B cell (primary cell): ENCODE data around the gene FANCI. TPM values are rescaled to one million over a fixed set of nuclear protein-coding genes. Genes with fewer than 3 reads are reported as not detected.

ENCODE experiments used
- ATAC-seq: fragments of 200-7000 bp; cut with Tn5 transposase; one replicate; pipeline ENCODE4 v1.10.0; 2021; ENCODE audit warnings: low read depth, mild to moderate bottlenecking, moderate number of reproducible peaks, moderate library complexity
- CTCF ChIA-PET: fragments of 350-600 bp; sonication (Branson Sonifier 250); formaldehyde crosslinking; loops from one replicate; lab custom pipeline; 2021; ENCODE audit warnings: antibody characterized with exemption, inconsistent platforms; lab: Charles Lee
- POLR2A ChIA-PET: fragments of 350-600 bp; sonication (Branson Sonifier 250); formaldehyde crosslinking; loops from one replicate; lab custom pipeline; 2021; ENCODE audit warnings: antibody characterized with exemption; lab: Charles Lee
- DNase-seq: peaks from one replicate; pipeline ENCODE4 v3.0.0; 2013
- H2AFZ ChIP-seq: 2 replicates; pipeline ENCODE4 v1.6.1; 2012; ENCODE audit warnings: mild to moderate bottlenecking, low read depth, low read length; ENCODE audit not compliant: insufficient read depth, poor library complexity, severe bottlenecking
- H3K27ac ChIP-seq, 2 donors: 1 replicate in 1 of 2; 2 replicates in 1 of 2; pipeline ENCODE4 v1.5.1; 2012 to 2013; ENCODE audit warnings: low read length in 2 of 2, mild to moderate bottlenecking in 2 of 2, moderate library complexity in 1 of 2
- H3K27me3 ChIP-seq, 4 experiments: fragments of 200-600 bp in 1 of 4; sonication (generic) in 1 of 4; replicated peaks in 1 of 4; 1 replicate in 2 of 4; 2 replicates in 2 of 4; pipeline versions ENCODE4 v1.6.1 to v1.7.0; 2013 to 2016; ENCODE audit warnings: low read length in 3 of 4, mild to moderate bottlenecking in 2 of 4, mixed read lengths in 1 of 4, moderate library complexity in 1 of 4; ENCODE audit not compliant: insufficient read depth in 4 of 4, control insufficient read depth in 3 of 4; ENCODE audit errors: control extremely low read depth in 1 of 4
- H3K36me3 ChIP-seq, 2 experiments: replicated peaks in 1 of 2; 1 replicate in 1 of 2; 2 replicates in 1 of 2; pipeline versions ENCODE4 v1.6.1 to v1.7.1; 2013; ENCODE audit warnings: low read length in 1 of 2; ENCODE audit not compliant: insufficient read depth in 2 of 2, control insufficient read depth in 1 of 2; ENCODE audit errors: control extremely low read depth in 1 of 2, extremely low read depth in 1 of 2
- H3K4me1 ChIP-seq, 2 donors: fragments of 200-600 bp in 1 of 2; sonication (generic) in 1 of 2; 1 replicate in 1 of 2; 2 replicates in 1 of 2; pipeline versions ENCODE4 v1.5.1 to v1.6.1; 2013 to 2017; ENCODE audit warnings: low read length in 2 of 2; ENCODE audit not compliant: control insufficient read depth in 2 of 2, insufficient read depth in 2 of 2
- H3K4me2 ChIP-seq: replicated peaks from 2 replicates; pipeline ENCODE3; 2012; ENCODE audit warnings: mild to moderate bottlenecking, low read depth, low read length; ENCODE audit not compliant: poor library complexity, severe bottlenecking
- H3K4me3 ChIP-seq, 5 experiments: fragments of 200-600 bp in 1 of 5; sonication (generic) in 1 of 5; 1 replicate in 3 of 5; 2 replicates in 2 of 5; pipeline versions ENCODE4 v1.5.1 to v1.7.0; 2011 to 2016; ENCODE audit warnings: low read length in 4 of 5, mild to moderate bottlenecking in 4 of 5, low read depth in 2 of 5, control low read depth in 1 of 5, moderate library complexity in 1 of 5; ENCODE audit not compliant: insufficient read depth in 1 of 5; ENCODE audit errors: control extremely low read depth in 1 of 5, extremely low read depth in 1 of 5
- H3K79me2 ChIP-seq: fragments of 200-600 bp; sonication (generic); one replicate; pipeline ENCODE4 v1.6.0; 2016; ENCODE audit warnings: low read length; ENCODE audit not compliant: control insufficient read depth, insufficient read depth
- H3K9ac ChIP-seq: fragments of 200-600 bp; sonication (generic); 2 replicates; pipeline ENCODE4 v1.6.1; 2017; ENCODE audit warnings: mild to moderate bottlenecking, low read length, moderate library complexity
- H3K9me3 ChIP-seq, 3 donors: one replicate each; pipeline versions ENCODE4 v1.6.1 to v1.7.1; 2013; ENCODE audit warnings: low read length in 2 of 3; ENCODE audit not compliant: control insufficient read depth in 2 of 3, insufficient read depth in 1 of 3; ENCODE audit errors: control extremely low read depth in 1 of 3
- H4K20me1 ChIP-seq: 2 replicates; pipeline ENCODE4 v1.6.0; 2012; ENCODE audit warnings: mild to moderate bottlenecking, low read length; ENCODE audit not compliant: insufficient read depth, control insufficient read depth, poor library complexity, severe bottlenecking
- H3K27ac Mint-ChIP-seq: one replicate; pipeline ENCODE4 v1.8.0; 2021; ENCODE audit warnings: mixed read lengths
- H3K27me3 Mint-ChIP-seq: one replicate; pipeline ENCODE4 v1.8.0; 2021; ENCODE audit warnings: mixed read lengths
- H3K4me1 Mint-ChIP-seq: one replicate; pipeline ENCODE4 v1.8.0; 2021; ENCODE audit warnings: mixed read lengths
- H3K4me3 Mint-ChIP-seq: one replicate; pipeline ENCODE4 v1.8.0; 2021; ENCODE audit warnings: mixed read lengths
- H3K9me3 Mint-ChIP-seq: one replicate; pipeline ENCODE4 v1.8.0; 2022; ENCODE audit warnings: mixed read lengths; ENCODE audit not compliant: insufficient read depth
- EZH2 ChIP-seq: IDR thresholded peaks from 2 replicates; pipeline ENCODE4 v1.6.1; 2012; ENCODE audit warnings: borderline replicate concordance, low read depth, mild to moderate bottlenecking, moderate library complexity, low read length; ENCODE audit not compliant: insufficient read depth, poor library complexity, severe bottlenecking
- WGBS: methylation state at CpG from one replicate; pipeline ENCODE4 v1.1.5; 2013; ENCODE audit warnings: missing lambda C conversion rate; ENCODE audit not compliant: insufficient coverage; 5-methylcytosine and 5-hydroxymethylcytosine counted together
- intact Hi-C: fragments of 100-400 bp; cut with micrococcal nuclease; formaldehyde crosslinking; loops from one replicate; pipeline ENCODE4 v1.10.0; 2022
- polyA plus RNA-seq: library from polyadenylated mRNA; depleted of rRNA; stranded (reverse); fragments of >200 nt; gene quantifications from 2 replicates; pipeline ENCODE4 v1.2.3, GENCODE V29; 2012
- total RNA-seq, 2 donors: library from RNA; stranded (reverse); fragments of 120-200 nt in 1 of 2; gene quantifications; 1 replicate in 1 of 2; 2 replicates in 1 of 2; pipeline versions ENCODE4 v1.2.3 to v1.2.4, GENCODE V29; 2013 to 2022
- TF ChIP-seq, protein P1 (sequence below): fragments of 200-600 bp; IDR thresholded peaks from one replicate; pipeline ENCODE4 v1.8.0; 2022; ENCODE audit warnings: antibody characterized with exemption, mild to moderate bottlenecking

Gene FANCI
- total and polyA plus RNA-seq, 2 donors (not counting 1 experiment from before 2014, with no cell fraction given) = 2.7 to 14.2 TPM

DNA sequence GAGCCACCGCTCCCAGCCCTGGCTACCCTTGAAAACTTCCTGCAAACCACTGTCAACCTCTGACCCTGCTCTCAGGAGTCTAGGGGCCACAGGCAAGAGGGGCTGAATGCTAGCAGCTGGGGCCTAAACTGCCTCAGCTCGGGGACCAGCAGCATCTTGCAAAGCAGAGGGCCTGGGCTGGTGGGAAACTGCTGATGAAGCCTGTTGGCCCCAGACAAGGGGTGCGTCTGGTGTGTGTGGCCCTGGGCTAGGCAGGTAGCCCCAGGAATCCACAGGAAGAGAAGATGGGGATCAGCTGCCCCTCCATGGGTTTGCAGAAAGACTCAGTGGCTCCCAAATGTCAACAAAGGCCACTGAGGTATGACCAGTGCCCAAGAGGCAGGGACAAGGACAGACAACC lies 99.1 kb downstream of the FANCI start:
- H2AFZ ChIP-seq = no peak overlapping the region
- ChIA-PET POLR2A (no interaction called here), CTCF (interaction anchor here (0.5 to 1.8 kb wide), 2 partner anchors 15 to 213 kb away, joined by 3 to 6 read pairs; no protein-coding TSS in a partner anchor)
- peaks cover 1% of the 10 kb centered on the region for H3K4me1 Mint-ChIP-seq
- H3K9me3 ChIP-seq = no peaks in the 10 kb centered on the region
- no peaks in the 10 kb centered on the region for H3K36me3 ChIP-seq
- H3K4me3 Mint-ChIP-seq = no peak overlapping the region
- intact Hi-C loops = no loop called here
- H3K4me2 ChIP-seq = no peak overlapping the region
- TF ChIP-seq EZH2 = no peak
- TF ChIP-seq, protein P1, sequence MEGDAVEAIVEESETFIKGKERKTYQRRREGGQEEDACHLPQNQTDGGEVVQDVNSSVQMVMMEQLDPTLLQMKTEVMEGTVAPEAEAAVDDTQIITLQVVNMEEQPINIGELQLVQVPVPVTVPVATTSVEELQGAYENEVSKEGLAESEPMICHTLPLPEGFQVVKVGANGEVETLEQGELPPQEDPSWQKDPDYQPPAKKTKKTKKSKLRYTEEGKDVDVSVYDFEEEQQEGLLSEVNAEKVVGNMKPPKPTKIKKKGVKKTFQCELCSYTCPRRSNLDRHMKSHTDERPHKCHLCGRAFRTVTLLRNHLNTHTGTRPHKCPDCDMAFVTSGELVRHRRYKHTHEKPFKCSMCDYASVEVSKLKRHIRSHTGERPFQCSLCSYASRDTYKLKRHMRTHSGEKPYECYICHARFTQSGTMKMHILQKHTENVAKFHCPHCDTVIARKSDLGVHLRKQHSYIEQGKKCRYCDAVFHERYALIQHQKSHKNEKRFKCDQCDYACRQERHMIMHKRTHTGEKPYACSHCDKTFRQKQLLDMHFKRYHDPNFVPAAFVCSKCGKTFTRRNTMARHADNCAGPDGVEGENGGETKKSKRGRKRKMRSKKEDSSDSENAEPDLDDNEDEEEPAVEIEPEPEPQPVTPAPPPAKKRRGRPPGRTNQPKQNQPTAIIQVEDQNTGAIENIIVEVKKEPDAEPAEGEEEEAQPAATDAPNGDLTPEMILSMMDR = no peak
- no peak for ATAC-seq
- H3K4me1 ChIP-seq = no peaks in the 10 kb centered on the region
- WGBS = 88% methylated on average over 3 of the region's 3 CpGs
- no peaks in the 10 kb centered on the region for H3K9me3 Mint-ChIP-seq
- peaks cover 0 to 5% (median 2%) of the 10 kb centered on the region in 4 experiments for H3K27me3 ChIP-seq
- H3K4me3 ChIP-seq = no peak overlapping the region
- H3K27ac Mint-ChIP-seq = no peak overlapping the region
- no peaks in the 10 kb centered on the region for H3K79me2 ChIP-seq
- no peak overlapping the region for H3K9ac ChIP-seq
- peaks cover 12% of the 10 kb centered on the region for H3K27me3 Mint-ChIP-seq
- H4K20me1 ChIP-seq = no peaks in the 10 kb centered on the region
- no peak for DNase-seq
- no peak overlapping the region for H3K27ac ChIP-seq

DNA sequence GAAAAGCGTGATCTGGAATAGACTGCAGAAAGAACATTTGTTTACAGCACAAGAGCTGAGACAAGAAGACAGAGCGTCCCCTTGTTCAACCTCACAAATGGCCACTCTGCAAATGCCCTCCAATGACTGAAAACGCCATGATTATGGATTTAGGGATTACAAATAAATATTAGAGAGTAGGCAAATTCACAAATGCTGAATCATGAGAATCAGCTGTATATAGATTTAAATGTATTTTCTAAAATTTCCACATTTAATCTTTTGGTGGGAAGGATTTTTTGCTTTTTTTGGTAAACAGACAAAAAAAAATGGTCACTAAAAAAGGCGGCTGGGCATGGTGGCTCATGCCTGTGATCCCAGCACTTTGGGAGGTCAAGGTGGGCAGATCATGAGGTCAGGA lies 101.5 kb downstream of the FANCI start:
- no peaks in the 10 kb centered on the region for H3K36me3 ChIP-seq
- H3K27ac ChIP-seq = no peak overlapping the region
- H3K4me3 Mint-ChIP-seq = no peak overlapping the region
- ATAC-seq (no peak), DNase-seq (no peak)
- H3K27me3 Mint-ChIP-seq = peaks cover 23% of the 10 kb centered on the region
- no peak overlapping the region for H3K4me2 ChIP-seq
- no peaks in the 10 kb centered on the region for H3K79me2 ChIP-seq
- H4K20me1 ChIP-seq = no peaks in the 10 kb centered on the region
- TF ChIP-seq, protein P1 = no peak
- TF ChIP-seq EZH2 = no peak
- H2AFZ ChIP-seq = no peak overlapping the region
- no peaks in the 10 kb centered on the region for H3K9me3 Mint-ChIP-seq
- WGBS = 100% methylated on average over 1 of the region's 4 CpGs
- H3K27me3 ChIP-seq = peaks cover 0 to 5% (median 2%) of the 10 kb centered on the region in 4 experiments
- ChIA-PET CTCF (interaction anchor here (0.7 kb wide), 1 partner anchor 11 kb away, joined by 3 read pairs; no protein-coding TSS in a partner anchor), POLR2A (interaction anchor here (0.7 kb wide), 1 partner anchor 9 kb away, joined by 10 read pairs; no protein-coding TSS in a partner anchor)
- H3K4me3 ChIP-seq = no peak overlapping the region
- H3K9me3 ChIP-seq = no peaks in the 10 kb centered on the region
- intact Hi-C loops = no loop called here
- H3K27ac Mint-ChIP-seq = no peak overlapping the region
- H3K4me1 ChIP-seq = no peaks in the 10 kb centered on the region
- no peaks in the 10 kb centered on the region for H3K4me1 Mint-ChIP-seq
- H3K9ac ChIP-seq = no peak overlapping the region
